MM.1S (cell line): ENCODE data around the gene USP32.

ENCODE experiments used
- DNase-seq: peaks from one replicate; pipeline ENCODE4 v3.0.0-alpha.2; 2015
- H2AFZ ChIP-seq: fragments of 300-600 bp; sonication (generic); 2 replicates; pipeline ENCODE4 v1.6.0; 2016; ENCODE audit warnings: antibody characterized with exemption, low read length
- H3F3A ChIP-seq: fragments of 300-600 bp; sonication (generic); 2 replicates; pipeline ENCODE4 v1.6.1; 2016; ENCODE audit warnings: mild to moderate bottlenecking, antibody characterized with exemption, low read length, moderate library complexity, mixed read lengths; ENCODE audit not compliant: insufficient read depth
- H3K27ac ChIP-seq: fragments of 300-600 bp; sonication (generic); 2 replicates; pipeline ENCODE4 v1.5.1; 2016; ENCODE audit warnings: mild to moderate bottlenecking, low read length
- H3K27me3 ChIP-seq: fragments of 300-600 bp; sonication (generic); replicated peaks from 2 replicates; pipeline ENCODE4 v1.6.0; 2016; ENCODE audit warnings: low read length; ENCODE audit not compliant: insufficient read depth
- H3K36me3 ChIP-seq: fragments of 300-600 bp; sonication (generic); replicated peaks from 2 replicates; pipeline ENCODE4 v1.6.1; 2016; ENCODE audit warnings: mild to moderate bottlenecking, low read length, mixed read lengths; ENCODE audit not compliant: insufficient read depth
- H3K4me1 ChIP-seq: fragments of 300-600 bp; sonication (generic); 2 replicates; pipeline ENCODE4 v1.6.1; 2016; ENCODE audit warnings: low read length, mixed read lengths
- H3K4me2 ChIP-seq: fragments of 300-600 bp; sonication (generic); 2 replicates; pipeline ENCODE4 v1.6.0; 2016; ENCODE audit warnings: low read depth, low read length
- H3K4me3 ChIP-seq: fragments of 300-600 bp; sonication (generic); 2 replicates; pipeline ENCODE4 v1.5.1; 2016; ENCODE audit warnings: low read length, mixed read lengths
- H3K79me2 ChIP-seq: fragments of 300-600 bp; sonication (generic); 2 replicates; pipeline ENCODE4 v1.6.1; 2016; ENCODE audit warnings: mixed run types, low read length, mixed read lengths
- H3K9ac ChIP-seq: fragments of 300-600 bp; sonication (generic); 2 replicates; pipeline ENCODE4 v1.6.1; 2016; ENCODE audit warnings: low read length, mixed read lengths
- H3K9me2 ChIP-seq: fragments of 300-600 bp; sonication (generic); replicated peaks from 2 replicates; pipeline ENCODE4 v1.6.1; 2016; ENCODE audit warnings: mild to moderate bottlenecking, low read length, mixed read lengths; ENCODE audit not compliant: insufficient read depth
- H3K9me3 ChIP-seq: fragments of 300-600 bp; sonication (generic); replicated peaks from 2 replicates; pipeline ENCODE4 v1.6.1; 2016; ENCODE audit warnings: mild to moderate bottlenecking, low read length, mixed read lengths; ENCODE audit not compliant: insufficient read depth
- H4K20me1 ChIP-seq: fragments of 300-600 bp; sonication (generic); 2 replicates; pipeline ENCODE4 v1.6.1; 2016; ENCODE audit warnings: mild to moderate bottlenecking, low read length, moderate library complexity, mixed read lengths; ENCODE audit not compliant: insufficient read depth
- EZH2 ChIP-seq: fragments of 300-600 bp; sonication (generic); optimal IDR thresholded peaks from 2 replicates; pipeline ENCODE3; 2017; ENCODE audit warnings: low read depth, mild to moderate bottlenecking, antibody characterized with exemption, low read length, mixed read lengths
- EZH2phosphoT487 ChIP-seq: fragments of 300-600 bp; sonication (generic); IDR thresholded peaks from 2 replicates; pipeline ENCODE4 v1.6.1; 2018; ENCODE audit warnings: antibody characterized with exemption, low read length
- TF ChIP-seq, protein P1 (sequence below): fragments of 300-600 bp; sonication (generic); IDR thresholded peaks from 2 replicates; pipeline ENCODE4 v1.5.1; 2016; ENCODE audit warnings: antibody characterized with exemption, low read length, mixed read lengths

The USP32 gene

DNA sequence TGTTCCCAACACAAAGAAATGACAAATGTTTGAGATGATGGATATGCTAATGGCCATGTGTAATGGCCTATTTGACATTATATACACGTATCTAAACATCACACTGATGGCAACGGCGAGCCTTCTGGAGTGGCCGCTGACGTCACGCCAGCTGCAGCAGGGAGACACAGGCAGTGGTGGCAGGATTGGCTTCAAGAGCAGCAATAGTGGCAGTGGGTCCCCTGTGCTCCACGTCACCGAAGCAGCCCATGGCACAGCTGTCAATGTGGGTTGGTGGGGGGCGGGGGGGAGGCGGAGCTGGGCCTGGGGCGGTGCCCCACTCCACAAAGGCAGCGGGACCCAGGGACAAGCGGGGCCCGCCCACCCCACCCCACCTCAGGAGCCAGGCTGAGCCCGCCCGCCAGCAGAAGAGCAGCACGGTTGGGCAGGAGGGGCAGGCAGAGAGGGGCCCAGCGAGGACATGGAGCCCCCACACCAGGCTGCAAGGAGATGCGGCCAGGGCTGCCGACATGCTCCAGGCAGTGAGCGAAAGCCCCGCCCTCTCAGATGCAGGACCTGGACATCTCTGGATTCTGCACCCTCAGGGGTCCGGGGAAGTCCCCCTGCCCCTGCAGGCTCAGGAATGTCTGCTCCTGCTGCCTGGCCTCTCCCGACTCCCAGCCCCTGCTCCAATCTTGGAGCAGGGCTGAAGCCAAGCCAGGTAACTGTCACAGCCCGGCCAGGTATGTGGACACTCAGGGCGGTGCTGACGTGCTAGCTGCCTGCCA lies 64.6 kb downstream of the USP32 start:
- no peak overlapping the region for H2AFZ ChIP-seq
- TF ChIP-seq, protein P1, sequence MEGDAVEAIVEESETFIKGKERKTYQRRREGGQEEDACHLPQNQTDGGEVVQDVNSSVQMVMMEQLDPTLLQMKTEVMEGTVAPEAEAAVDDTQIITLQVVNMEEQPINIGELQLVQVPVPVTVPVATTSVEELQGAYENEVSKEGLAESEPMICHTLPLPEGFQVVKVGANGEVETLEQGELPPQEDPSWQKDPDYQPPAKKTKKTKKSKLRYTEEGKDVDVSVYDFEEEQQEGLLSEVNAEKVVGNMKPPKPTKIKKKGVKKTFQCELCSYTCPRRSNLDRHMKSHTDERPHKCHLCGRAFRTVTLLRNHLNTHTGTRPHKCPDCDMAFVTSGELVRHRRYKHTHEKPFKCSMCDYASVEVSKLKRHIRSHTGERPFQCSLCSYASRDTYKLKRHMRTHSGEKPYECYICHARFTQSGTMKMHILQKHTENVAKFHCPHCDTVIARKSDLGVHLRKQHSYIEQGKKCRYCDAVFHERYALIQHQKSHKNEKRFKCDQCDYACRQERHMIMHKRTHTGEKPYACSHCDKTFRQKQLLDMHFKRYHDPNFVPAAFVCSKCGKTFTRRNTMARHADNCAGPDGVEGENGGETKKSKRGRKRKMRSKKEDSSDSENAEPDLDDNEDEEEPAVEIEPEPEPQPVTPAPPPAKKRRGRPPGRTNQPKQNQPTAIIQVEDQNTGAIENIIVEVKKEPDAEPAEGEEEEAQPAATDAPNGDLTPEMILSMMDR, result no peak
- TF ChIP-seq EZH2phosphoT487 (no peak), EZH2 (no peak)

DNA sequence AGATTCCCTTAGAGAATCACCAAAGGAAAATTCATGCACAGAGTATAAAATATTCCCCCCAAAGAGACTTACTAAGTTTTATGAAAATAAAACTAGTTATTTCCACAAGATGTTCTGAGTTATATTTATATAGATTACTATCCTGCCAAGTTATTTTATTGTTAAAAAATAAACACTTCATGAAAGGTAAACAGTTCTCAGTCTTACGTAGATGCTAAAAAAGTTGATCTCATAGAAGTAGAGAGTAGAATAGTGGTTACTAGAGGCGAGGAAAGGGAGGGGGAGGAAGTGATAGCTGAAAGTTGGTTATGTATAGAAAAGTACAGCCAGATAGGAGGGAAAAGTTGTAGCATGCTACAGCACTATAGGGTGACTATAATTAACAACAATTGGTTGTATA lies 65.2 kb downstream of the USP32 start:
- no peak overlapping the region for H2AFZ ChIP-seq
- H3K79me2 ChIP-seq, result no peaks in the 10 kb centered on the region
- H3K27ac ChIP-seq, result no peak overlapping the region
- no peaks in the 10 kb centered on the region for H3K36me3 ChIP-seq
- no peaks in the 10 kb centered on the region for H3K27me3 ChIP-seq
- no peak overlapping the region for H3K4me3 ChIP-seq
- no peaks in the 10 kb centered on the region for H3K9me2 ChIP-seq
- no peak for DNase-seq
- TF ChIP-seq EZH2, result no peak
- TF ChIP-seq EZH2phosphoT487, result no peak
- H3K9me3 ChIP-seq, result no peaks in the 10 kb centered on the region
- H3F3A ChIP-seq, result no peaks in the 10 kb centered on the region
- no peak overlapping the region for H3K4me2 ChIP-seq
- H4K20me1 ChIP-seq, result no peaks in the 10 kb centered on the region
- no peaks in the 10 kb centered on the region for H3K4me1 ChIP-seq
- H3K9ac ChIP-seq, result no peak overlapping the region

More for the DNA sequence above, 64.6 kb downstream of the USP32 start:
- Histone ChIP-seq H3K9me3 (no peaks in the 10 kb centered on the region), H3K9me2 (no peaks in the 10 kb centered on the region), H3K4me3 (no peak overlapping the region), H3K4me2 (no peak overlapping the region), H3K79me2 (no peaks in the 10 kb centered on the region), H3K4me1 (no peaks in the 10 kb centered on the region), H4K20me1 (no peaks in the 10 kb centered on the region), H3K9ac (no peak overlapping the region), H3K27ac (no peak overlapping the region), H3K36me3 (no peaks in the 10 kb centered on the region), H3F3A (no peaks in the 10 kb centered on the region), H3K27me3 (no peaks in the 10 kb centered on the region)
- no peak for DNase-seq

DNA sequence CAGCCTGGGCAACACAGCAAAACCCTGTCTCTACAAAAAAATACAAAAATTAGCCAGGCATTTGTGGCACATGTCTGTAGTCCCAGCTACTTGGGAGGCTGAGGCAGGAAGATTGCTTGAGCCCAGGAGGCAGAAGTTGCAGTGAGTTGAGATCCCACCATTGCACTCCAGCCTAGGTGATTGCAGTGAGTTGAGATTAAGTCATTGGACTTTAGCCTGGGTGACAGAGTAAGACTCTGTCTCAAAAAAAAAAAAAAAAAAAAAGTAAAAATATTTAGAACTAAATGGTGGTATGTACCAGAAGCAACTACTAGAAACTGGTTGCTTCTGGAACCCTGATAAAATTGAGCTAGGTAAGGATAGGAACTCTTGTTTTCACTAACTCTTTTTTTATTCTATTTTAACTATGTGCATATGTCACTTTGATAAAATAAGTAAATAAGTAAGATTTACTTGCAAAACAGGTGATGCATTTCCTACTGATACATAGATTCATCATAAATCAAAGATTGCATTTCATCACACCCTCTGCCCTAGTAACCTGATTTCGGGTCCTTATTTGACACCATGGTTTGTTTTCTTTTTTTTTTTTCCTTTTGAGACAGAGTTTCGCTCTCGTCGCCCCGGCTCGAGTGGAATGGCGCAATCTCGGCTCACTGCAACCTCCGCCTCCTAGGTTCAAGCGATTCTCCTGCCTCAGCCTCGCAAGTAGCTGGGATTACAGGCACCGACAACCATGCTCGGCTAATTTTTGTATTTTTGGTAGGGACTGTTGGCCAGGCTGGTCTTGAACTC lies 66.0 kb downstream of the USP32 start:
- Histone ChIP-seq H3K4me2 (no peak overlapping the region), H3K9ac (no peak overlapping the region), H3K27me3 (no peaks in the 10 kb centered on the region), H3F3A (no peaks in the 10 kb centered on the region), H3K27ac (no peak overlapping the region), H3K79me2 (no peaks in the 10 kb centered on the region), H3K9me2 (no peaks in the 10 kb centered on the region), H2AFZ (no peak overlapping the region), H3K4me3 (no peak overlapping the region), H3K9me3 (no peaks in the 10 kb centered on the region), H3K36me3 (no peaks in the 10 kb centered on the region), H4K20me1 (no peaks in the 10 kb centered on the region), H3K4me1 (no peaks in the 10 kb centered on the region)
- no peak for DNase-seq
- TF ChIP-seq, protein P1, result no peak
- TF ChIP-seq EZH2phosphoT487 (no peak), EZH2 (no peak)
